GM23338 (cell line): ENCODE results near the gene XRCC5. TPM values are rescaled to one million over a fixed set of nuclear protein-coding genes. Genes with fewer than 3 reads are reported as not detected.

Experiments
- ATAC-seq: fragments of 200-7000 bp; cut with Tn5 transposase; 3 replicates; pipeline ENCODE4 v1.9.1; 2020
- DNase-seq: peaks from one replicate; pipeline ENCODE4 v3.0.0-alpha.2; 2015; ENCODE audit warnings: low spot score
- H2AFZ ChIP-seq: fragments of 200-600 bp; sonication (generic); 2 replicates; pipeline ENCODE4 v1.8.0; 2016; ENCODE audit warnings: antibody characterized with exemption, mild to moderate bottlenecking, moderate library complexity
- H3F3A ChIP-seq: fragments of 200-600 bp; sonication (generic); replicated peaks from 2 replicates; pipeline ENCODE4 v1.8.0; 2017; ENCODE audit warnings: antibody characterized with exemption, mixed run types, low read depth
- H3K27ac ChIP-seq: fragments of 200-600 bp; sonication (generic); 2 replicates; pipeline ENCODE4 v1.6.1; 2016; ENCODE audit warnings: low read depth
- H3K27me3 ChIP-seq: fragments of 200-600 bp; sonication (generic); 2 replicates; pipeline ENCODE4 v1.8.0; 2016; ENCODE audit warnings: mild to moderate bottlenecking, mixed run types, moderate library complexity; ENCODE audit not compliant: insufficient read depth
- H3K36me3 ChIP-seq: fragments of 200-600 bp; sonication (generic); 2 replicates; pipeline ENCODE4 v1.8.0; 2016; ENCODE audit warnings: mild to moderate bottlenecking; ENCODE audit not compliant: insufficient read depth
- H3K4me1 ChIP-seq: fragments of 200-600 bp; sonication (generic); 2 replicates; pipeline ENCODE4 v1.8.0; 2016; ENCODE audit warnings: mild to moderate bottlenecking, moderate library complexity; ENCODE audit not compliant: insufficient read depth
- H3K4me2 ChIP-seq: fragments of 200-600 bp; sonication (generic); 2 replicates; pipeline ENCODE4 v1.7.1; 2017; ENCODE audit warnings: mixed run types
- H3K4me3 ChIP-seq: fragments of 200-600 bp; sonication (generic); 2 replicates; pipeline ENCODE4 v1.6.1; 2016; ENCODE audit warnings: mixed run types
- H3K79me2 ChIP-seq: fragments of 200-600 bp; sonication (generic); replicated peaks from 2 replicates; pipeline ENCODE4 v1.8.0; 2017; ENCODE audit warnings: mild to moderate bottlenecking; ENCODE audit not compliant: insufficient read depth
- H3K9me2 ChIP-seq: fragments of 200-600 bp; sonication (generic); 2 replicates; pipeline ENCODE4 v1.8.0; 2017; ENCODE audit not compliant: insufficient read depth
- H4K20me1 ChIP-seq: fragments of 200-600 bp; sonication (generic); replicated peaks from 2 replicates; pipeline ENCODE4 v1.8.0; 2017; ENCODE audit warnings: mild to moderate bottlenecking; ENCODE audit not compliant: insufficient read depth
- H3K27ac Mint-ChIP-seq: 2 replicates; pipeline ENCODE4 v1.8.0; 2020; ENCODE audit warnings: inconsistent platforms, mild to moderate bottlenecking, moderate library complexity, mixed read lengths
- H3K27me3 Mint-ChIP-seq: 3 replicates; pipeline ENCODE4 v1.8.0; 2022; ENCODE audit warnings: low read depth, mild to moderate bottlenecking, moderate library complexity, mixed read lengths, inconsistent platforms; ENCODE audit not compliant: insufficient read depth, poor library complexity
- H3K36me3 Mint-ChIP-seq: 3 replicates; pipeline ENCODE4 v1.8.0; 2021; ENCODE audit warnings: low read depth, mild to moderate bottlenecking, inconsistent platforms, moderate library complexity, mixed read lengths
- H3K4me1 Mint-ChIP-seq: 3 replicates; pipeline ENCODE4 v1.8.0; 2020; ENCODE audit warnings: mild to moderate bottlenecking, inconsistent platforms, mixed read lengths
- H3K4me3 Mint-ChIP-seq: 3 replicates; pipeline ENCODE4 v1.8.0; 2021; ENCODE audit warnings: moderate library complexity, mild to moderate bottlenecking, inconsistent platforms, mixed read lengths
- H3K9me3 Mint-ChIP-seq: 3 replicates; pipeline ENCODE4 v1.8.0; 2020; ENCODE audit warnings: moderate library complexity, mild to moderate bottlenecking, inconsistent platforms, mixed read lengths
- CREB1 ChIP-seq: fragments of 250-450 bp; sonication (Bioruptor Pico); IDR thresholded peaks from 2 replicates; pipeline ENCODE4 v1.5.0; 2020; ENCODE audit warnings: low read depth, mild to moderate bottlenecking, moderate library complexity
- CTCF ChIP-seq, 2 experiments: fragments of 200-600 bp in 1 of 2; sonication (generic) in 1 of 2; conservative IDR thresholded peaks; 2 replicates each; pipeline versions ENCODE4 v1.5.1 to v1.6.1; 2016 to 2017; ENCODE audit warnings: antibody characterized with exemption in 2 of 2, low read depth in 2 of 2, mild to moderate bottlenecking in 2 of 2, moderate library complexity in 1 of 2
- EZH2 ChIP-seq: fragments of 200-600 bp; sonication (generic); IDR thresholded peaks from one replicate; pipeline ENCODE4 v1.8.0; 2017; ENCODE audit warnings: antibody characterized with exemption, mild to moderate bottlenecking, low read depth; ENCODE audit not compliant: unreplicated experiment
- EZH2phosphoT487 ChIP-seq: fragments of 200-600 bp; sonication (generic); IDR thresholded peaks from one replicate; pipeline ENCODE4 v1.8.1; 2018; ENCODE audit warnings: antibody characterized with exemption; ENCODE audit not compliant: unreplicated experiment
- NANOG ChIP-seq: IDR thresholded peaks from 2 replicates; pipeline ENCODE4 v1.6.1; 2016; ENCODE audit warnings: antibody characterized with exemption, borderline replicate concordance
- POLR2AphosphoS5 ChIP-seq: IDR thresholded peaks from 2 replicates; pipeline ENCODE4 v1.6.1; 2016; ENCODE audit warnings: antibody characterized with exemption, low read depth
- STAT1 ChIP-seq: IDR thresholded peaks from one replicate; pipeline ENCODE4 v1.6.1; 2016; ENCODE audit warnings: antibody characterized with exemption; ENCODE audit not compliant: unreplicated experiment
- ZNF331 ChIP-seq: fragments of 250-450 bp; sonication (Bioruptor Pico); IDR thresholded peaks from 2 replicates; pipeline ENCODE4 v1.5.0; 2020; ENCODE audit warnings: low read depth, mild to moderate bottlenecking, moderate library complexity
- ZNF462 ChIP-seq: fragments of 250-450 bp; sonication (Bioruptor Pico); IDR thresholded peaks from 2 replicates; pipeline ENCODE4 v1.5.0; 2020; ENCODE audit warnings: mild to moderate bottlenecking, moderate library complexity
- polyA plus RNA-seq: library from polyadenylated mRNA; unstranded; fragments of >200 nt; fragmentation: Nextera tagmentation; extraction: Ambion mirVana; gene quantifications from 2 replicates; pipeline ENCODE4 v1.2.1, GENCODE V29; 2016
- total RNA-seq: library from RNA; depleted of rRNA; stranded (reverse); fragments of >200 nt; shearing (Covaris generic); gene quantifications from 2 replicates; pipeline ENCODE4 v1.2.3, GENCODE V29; 2014

Gene XRCC5
- total and polyA plus RNA-seq, 2 experiments from 2014 or later: 499 to 524 TPM

- no peak for TF ChIP-seq CREB1 (CRISPR knock-in tag)
- TF ChIP-seq NANOG: no peak
- no peak for TF ChIP-seq CTCF (conservative IDR thresholded peaks at IDR 0.05; ENCODE audit: low read depth in 2 of 2)
- no peak for TF ChIP-seq POLR2AphosphoS5
- no peak for TF ChIP-seq STAT1
- TF ChIP-seq EZH2phosphoT487: no peak
Measured at GRCh38 chr2:216075510-216076485, 33.4 kb upstream of the XRCC5 start (continued).

GRCh38 chr2:216078776-216079175, 30.4 kb upstream of the XRCC5 start:
- Histone ChIP-seq H3K27ac (no peak overlapping the region), H3K4me2 (no peak overlapping the region), H2AFZ (no peak overlapping the region), H4K20me1 (no peaks in the 10 kb centered on the region; the same call in none of the 2 replicates), H3K9me2 (no peaks in the 10 kb centered on the region), H3K79me2 (peaks cover 14% of the 10 kb centered on the region), H3K4me3 (no peak overlapping the region), H3K27me3 (no peaks in the 10 kb centered on the region), H3F3A (no peaks in the 10 kb centered on the region; the same call in 1 of the 2 replicates), H3K36me3 (0 out of 2 replicates have a peak, but pooled peaks cover 3% of the 10 kb centered on the region), H3K4me1 (peaks cover 19% of the 10 kb centered on the region)
- Mint-ChIP-seq H3K36me3 (no peaks in the 10 kb centered on the region), H3K27ac (no peak overlapping the region), H3K4me1 (peaks cover 25% of the 10 kb centered on the region), H3K4me3 (no peak overlapping the region), H3K9me3 (no peaks in the 10 kb centered on the region; the same call in 2 of the 3 replicates), H3K27me3 (no peaks in the 10 kb centered on the region)
- ATAC-seq: no peak
- DNase-seq: no peak
- no peak for TF ChIP-seq ZNF331 (CRISPR knock-in tag)
- no peak for TF ChIP-seq CTCF (conservative IDR thresholded peaks at IDR 0.05; ENCODE audit: low read depth in 2 of 2)
- TF ChIP-seq ZNF462 (CRISPR knock-in tag): no peak
- no peak for TF ChIP-seq EZH2
